MM.1S (cell line): ENCODE measurements around the gene FRMD6.

Source experiments
- DNase-seq: peaks from one replicate; pipeline ENCODE4 v3.0.0-alpha.2; 2015
- H2AFZ ChIP-seq: fragments of 300-600 bp; sonication (generic); 2 replicates; pipeline ENCODE4 v1.6.0; 2016; ENCODE audit warnings: antibody characterized with exemption, low read length
- H3F3A ChIP-seq: fragments of 300-600 bp; sonication (generic); 2 replicates; pipeline ENCODE4 v1.6.1; 2016; ENCODE audit warnings: mild to moderate bottlenecking, antibody characterized with exemption, low read length, moderate library complexity, mixed read lengths; ENCODE audit not compliant: insufficient read depth
- H3K27ac ChIP-seq: fragments of 300-600 bp; sonication (generic); 2 replicates; pipeline ENCODE4 v1.5.1; 2016; ENCODE audit warnings: mild to moderate bottlenecking, low read length
- H3K27me3 ChIP-seq: fragments of 300-600 bp; sonication (generic); replicated peaks from 2 replicates; pipeline ENCODE4 v1.6.0; 2016; ENCODE audit warnings: low read length; ENCODE audit not compliant: insufficient read depth
- H3K36me3 ChIP-seq: fragments of 300-600 bp; sonication (generic); replicated peaks from 2 replicates; pipeline ENCODE4 v1.6.1; 2016; ENCODE audit warnings: mild to moderate bottlenecking, low read length, mixed read lengths; ENCODE audit not compliant: insufficient read depth
- H3K4me1 ChIP-seq: fragments of 300-600 bp; sonication (generic); 2 replicates; pipeline ENCODE4 v1.6.1; 2016; ENCODE audit warnings: low read length, mixed read lengths
- H3K4me2 ChIP-seq: fragments of 300-600 bp; sonication (generic); 2 replicates; pipeline ENCODE4 v1.6.0; 2016; ENCODE audit warnings: low read depth, low read length
- H3K4me3 ChIP-seq: fragments of 300-600 bp; sonication (generic); 2 replicates; pipeline ENCODE4 v1.5.1; 2016; ENCODE audit warnings: low read length, mixed read lengths
- H3K79me2 ChIP-seq: fragments of 300-600 bp; sonication (generic); 2 replicates; pipeline ENCODE4 v1.6.1; 2016; ENCODE audit warnings: mixed run types, low read length, mixed read lengths
- H3K9ac ChIP-seq: fragments of 300-600 bp; sonication (generic); 2 replicates; pipeline ENCODE4 v1.6.1; 2016; ENCODE audit warnings: low read length, mixed read lengths
- H3K9me2 ChIP-seq: fragments of 300-600 bp; sonication (generic); replicated peaks from 2 replicates; pipeline ENCODE4 v1.6.1; 2016; ENCODE audit warnings: mild to moderate bottlenecking, low read length, mixed read lengths; ENCODE audit not compliant: insufficient read depth
- H3K9me3 ChIP-seq: fragments of 300-600 bp; sonication (generic); replicated peaks from 2 replicates; pipeline ENCODE4 v1.6.1; 2016; ENCODE audit warnings: mild to moderate bottlenecking, low read length, mixed read lengths; ENCODE audit not compliant: insufficient read depth
- H4K20me1 ChIP-seq: fragments of 300-600 bp; sonication (generic); 2 replicates; pipeline ENCODE4 v1.6.1; 2016; ENCODE audit warnings: mild to moderate bottlenecking, low read length, moderate library complexity, mixed read lengths; ENCODE audit not compliant: insufficient read depth
- CTCF ChIP-seq: fragments of 300-600 bp; sonication (generic); IDR thresholded peaks from 2 replicates; pipeline ENCODE4 v1.5.1; 2016; ENCODE audit warnings: antibody characterized with exemption, low read length, mixed read lengths
- EZH2 ChIP-seq: fragments of 300-600 bp; sonication (generic); optimal IDR thresholded peaks from 2 replicates; pipeline ENCODE3; 2017; ENCODE audit warnings: low read depth, mild to moderate bottlenecking, antibody characterized with exemption, low read length, mixed read lengths
- EZH2phosphoT487 ChIP-seq: fragments of 300-600 bp; sonication (generic); IDR thresholded peaks from 2 replicates; pipeline ENCODE4 v1.6.1; 2018; ENCODE audit warnings: antibody characterized with exemption, low read length

Gene FRMD6

GRCh38 chr14:51620056-51620455 is 31.7 kb upstream of the FRMD6 start:
- H4K20me1 ChIP-seq, result no peaks in the 10 kb centered on the region
- H3K9me3 ChIP-seq, result no peaks in the 10 kb centered on the region
- no peak overlapping the region for H3K4me3 ChIP-seq
- H3K4me1 ChIP-seq, result peaks cover 60% of the 10 kb centered on the region
- no peaks in the 10 kb centered on the region for H3K79me2 ChIP-seq
- no peak overlapping the region for H3K27ac ChIP-seq
- no peaks in the 10 kb centered on the region for H3K36me3 ChIP-seq
- no peaks in the 10 kb centered on the region for H3K27me3 ChIP-seq
- peaks cover 37% of the 10 kb centered on the region for H3F3A ChIP-seq
- no peak overlapping the region for H3K4me2 ChIP-seq
- no peak overlapping the region for H2AFZ ChIP-seq
- TF ChIP-seq CTCF (no peak), EZH2 (no peak)
- no peak overlapping the region for H3K9ac ChIP-seq
- H3K9me2 ChIP-seq, result no peaks in the 10 kb centered on the region
- DNase-seq, result no peak

- Histone ChIP-seq H3K9ac (no peak overlapping the region; the same call in 1 of the 2 replicates), H3K4me3 (no peak overlapping the region), H2AFZ (0 out of 2 replicates have a peak overlapping the region, but pooled peaks have one; percentile 23), H3K4me1 (peaks cover 64% of the 10 kb centered on the region), H3K4me2 (peak overlapping the region; percentile 47; the same call in 1 of the 2 replicates), H4K20me1 (no peaks in the 10 kb centered on the region), H3F3A (peaks cover 38% of the 10 kb centered on the region), H3K9me2 (no peaks in the 10 kb centered on the region), H3K36me3 (no peaks in the 10 kb centered on the region), H3K27me3 (no peaks in the 10 kb centered on the region), H3K27ac (peak overlapping the region; percentile 95), H3K79me2 (no peaks in the 10 kb centered on the region), H3K9me3 (no peaks in the 10 kb centered on the region)
- DNase-seq, result peak; percentile 52
- TF ChIP-seq EZH2 (no peak), EZH2phosphoT487 (no peak), CTCF (no peak)
Observed at GRCh38 chr14:51621654-51622053, 30.1 kb upstream of the FRMD6 start.

- peak overlapping the region; percentile 47; the same call in 1 of the 2 replicates for H3K4me2 ChIP-seq
- peaks cover 38% of the 10 kb centered on the region for H3F3A ChIP-seq
- TF ChIP-seq EZH2phosphoT487, result no peak
- TF ChIP-seq EZH2, result no peak
- no peak for TF ChIP-seq CTCF
- peak overlapping the region; percentile 95; the same call in 1 of the 2 replicates for H3K27ac ChIP-seq
- no peaks in the 10 kb centered on the region for H3K27me3 ChIP-seq
- H3K36me3 ChIP-seq, result no peaks in the 10 kb centered on the region
- no peaks in the 10 kb centered on the region for H4K20me1 ChIP-seq
- H3K9ac ChIP-seq, result no peak overlapping the region; the same call in 1 of the 2 replicates
- no peaks in the 10 kb centered on the region for H3K9me2 ChIP-seq
- no peak overlapping the region for H2AFZ ChIP-seq
- DNase-seq, result no peak
- no peaks in the 10 kb centered on the region for H3K79me2 ChIP-seq
- H3K4me3 ChIP-seq, result no peak overlapping the region
- no peaks in the 10 kb centered on the region for H3K9me3 ChIP-seq
- H3K4me1 ChIP-seq, result peaks cover 71% of the 10 kb centered on the region
Observed at GRCh38 chr14:51622376-51622775, 29.3 kb upstream of the FRMD6 start.
